ENCODE measurements around the gene OR52B2.

GRCh38 chr11:6217722-6218121, 47.6 kb upstream of the OR52B2 start:
- no peak for TF ChIP-seq POLR2A (IDR thresholded peaks at IDR 0.05)
- TF ChIP-seq, protein P1, sequence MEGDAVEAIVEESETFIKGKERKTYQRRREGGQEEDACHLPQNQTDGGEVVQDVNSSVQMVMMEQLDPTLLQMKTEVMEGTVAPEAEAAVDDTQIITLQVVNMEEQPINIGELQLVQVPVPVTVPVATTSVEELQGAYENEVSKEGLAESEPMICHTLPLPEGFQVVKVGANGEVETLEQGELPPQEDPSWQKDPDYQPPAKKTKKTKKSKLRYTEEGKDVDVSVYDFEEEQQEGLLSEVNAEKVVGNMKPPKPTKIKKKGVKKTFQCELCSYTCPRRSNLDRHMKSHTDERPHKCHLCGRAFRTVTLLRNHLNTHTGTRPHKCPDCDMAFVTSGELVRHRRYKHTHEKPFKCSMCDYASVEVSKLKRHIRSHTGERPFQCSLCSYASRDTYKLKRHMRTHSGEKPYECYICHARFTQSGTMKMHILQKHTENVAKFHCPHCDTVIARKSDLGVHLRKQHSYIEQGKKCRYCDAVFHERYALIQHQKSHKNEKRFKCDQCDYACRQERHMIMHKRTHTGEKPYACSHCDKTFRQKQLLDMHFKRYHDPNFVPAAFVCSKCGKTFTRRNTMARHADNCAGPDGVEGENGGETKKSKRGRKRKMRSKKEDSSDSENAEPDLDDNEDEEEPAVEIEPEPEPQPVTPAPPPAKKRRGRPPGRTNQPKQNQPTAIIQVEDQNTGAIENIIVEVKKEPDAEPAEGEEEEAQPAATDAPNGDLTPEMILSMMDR (IDR thresholded peaks at IDR 0.05): no peak
- no peak for TF ChIP-seq POLR2AphosphoS5 (IDR thresholded peaks at IDR 0.05)
